GM19240 (cell line): ENCODE data around the gene TMPRSS3.

Experiments used
- DNase-seq: peaks from one replicate; pipeline ENCODE4 v3.0.0; 2011; ENCODE audit warnings: low spot score; ENCODE audit not compliant: insufficient read length

Gene TMPRSS3

GRCh38 chr21:42351626-42352440 is 44.0 kb downstream of the TMPRSS3 start:
- no peak for DNase-seq

GRCh38 chr21:42350927-42351426 is 44.9 kb downstream of the TMPRSS3 start, which contains the start of gene TFF2:
TSS of gene TFF2 (minus strand) at chr21:42350994. CDS start at chr21:42350957, 37 bp downstream.
- DNase-seq: no peak

- no peak for DNase-seq
Measured at GRCh38 chr21:42350318-42350910, 45.4 kb downstream of the TMPRSS3 start.

GRCh38 chr21:42349420-42350317 is 46.2 kb downstream of the TMPRSS3 start:
- DNase-seq: no peak

- no peak for DNase-seq
Measured at GRCh38 chr21:42348762-42349161, 47.1 kb downstream of the TMPRSS3 start.

GRCh38 chr21:42347601-42348327 is 48.1 kb downstream of the TMPRSS3 start:
- no peak for DNase-seq

GRCh38 chr21:42346866-42347600 is 48.8 kb downstream of the TMPRSS3 start:
- no peak for DNase-seq

GRCh38 chr21:42346441-42346840 is 49.4 kb downstream of the TMPRSS3 start:
- no peak for DNase-seq

- DNase-seq: no peak
Measured at GRCh38 chr21:42344631-42345030, 51.2 kb downstream of the TMPRSS3 start.

- DNase-seq: no peak
Measured at GRCh38 chr21:42343963-42344510, 51.8 kb downstream of the TMPRSS3 start.

- no peak for DNase-seq
Measured at GRCh38 chr21:42343556-42343955, 52.3 kb downstream of the TMPRSS3 start.

GRCh38 chr21:42343101-42343500 is 52.8 kb downstream of the TMPRSS3 start:
- no peak for DNase-seq

- DNase-seq: no peak
Measured at GRCh38 chr21:42341776-42342542, 53.9 kb downstream of the TMPRSS3 start.

GRCh38 chr21:42340187-42341050 is 55.4 kb downstream of the TMPRSS3 start:
- DNase-seq: no peak

GRCh38 chr21:42338729-42339715 is 56.8 kb downstream of the TMPRSS3 start:
- DNase-seq: no peak

- DNase-seq: no peak
Measured at GRCh38 chr21:42337830-42338728, 57.8 kb downstream of the TMPRSS3 start.
